ENCODE measurements around the gene NFIA.

NFIA gene

DNA sequence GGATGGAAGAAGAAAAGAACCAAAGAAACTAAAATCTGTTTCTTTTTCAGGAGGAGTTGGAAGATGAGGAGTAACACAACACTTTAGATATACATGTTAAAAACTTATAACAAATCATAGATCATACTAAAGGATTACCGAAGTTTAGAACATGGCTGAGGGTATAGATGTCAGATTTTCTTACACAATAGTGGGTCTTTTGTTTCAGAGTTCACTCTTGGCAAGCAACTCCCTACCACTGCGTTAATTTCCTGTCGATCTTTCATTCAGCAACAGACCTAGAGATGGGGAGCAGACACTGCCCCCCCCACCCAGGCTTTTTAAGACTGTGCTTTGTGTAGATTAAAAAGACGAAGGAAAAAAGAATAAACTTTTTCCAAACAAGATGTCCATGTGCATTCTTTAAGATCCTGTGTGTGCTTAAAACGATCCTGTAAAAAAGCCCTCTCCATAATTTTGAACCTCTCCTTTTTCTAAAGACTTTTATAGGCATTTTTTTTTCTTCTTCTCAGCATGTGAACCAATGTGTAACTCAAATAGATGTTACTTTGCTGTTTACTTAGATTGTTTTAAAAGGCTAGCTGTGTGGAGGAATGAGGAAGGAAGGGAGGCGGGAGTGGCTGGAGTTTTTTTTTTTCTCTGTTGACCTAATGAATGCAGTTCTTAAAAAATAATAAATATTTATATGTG, 50.4 kb downstream of the NFIA start:
- DNase-seq: no peak

DNA sequence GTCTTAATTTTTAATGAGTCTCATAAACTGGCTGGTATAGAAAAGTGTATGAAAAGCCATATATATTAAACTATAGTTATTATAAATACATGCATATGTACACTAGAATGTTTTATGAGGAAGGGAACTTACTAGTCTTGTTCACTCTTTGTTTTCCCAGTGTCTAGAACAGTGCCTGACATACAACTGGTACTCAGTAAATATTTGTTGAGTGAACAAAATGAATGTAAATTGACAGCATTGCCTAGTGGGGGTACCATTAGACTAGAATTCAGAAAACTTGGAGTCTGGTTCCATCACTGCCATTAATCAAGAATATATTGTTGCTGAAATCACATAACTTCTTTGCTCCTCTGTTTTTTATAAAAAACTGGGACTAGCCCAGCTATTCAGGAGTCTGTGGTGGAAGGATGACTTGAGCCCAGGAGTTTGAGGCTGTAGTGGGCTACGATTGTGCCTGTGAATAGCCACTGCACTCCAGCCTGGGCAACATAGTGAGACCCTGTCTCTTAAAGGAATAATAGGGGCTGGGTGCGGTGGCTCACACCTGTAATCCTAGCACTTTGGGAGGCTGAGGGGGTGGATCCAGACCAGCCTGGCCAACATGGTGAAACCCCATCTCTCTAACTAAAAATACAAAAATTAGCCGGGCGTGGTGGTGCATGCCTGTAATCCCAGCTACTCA, 51.1 kb downstream of the NFIA start:
- no peak for DNase-seq

DNA sequence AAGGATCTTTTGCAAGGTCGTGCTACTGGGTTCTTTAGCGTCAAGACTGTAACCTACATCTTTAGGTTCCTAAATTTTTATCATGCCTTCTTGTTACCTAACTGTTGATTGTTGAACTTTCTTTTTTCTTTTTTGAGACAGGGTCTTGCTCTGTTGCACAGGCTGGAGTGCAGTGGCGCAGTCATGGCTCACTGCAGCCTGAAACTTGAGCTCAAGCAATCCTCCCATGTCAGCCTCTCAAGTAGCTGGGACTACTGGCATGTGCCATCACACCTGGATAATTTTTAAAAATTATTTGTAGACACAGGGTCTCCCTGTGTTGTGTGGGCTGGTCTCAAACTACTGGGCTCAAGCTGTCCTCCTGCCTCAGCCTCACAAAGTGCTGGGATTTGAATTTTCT, 52.9 kb downstream of the NFIA start:
- no peak for DNase-seq

DNA sequence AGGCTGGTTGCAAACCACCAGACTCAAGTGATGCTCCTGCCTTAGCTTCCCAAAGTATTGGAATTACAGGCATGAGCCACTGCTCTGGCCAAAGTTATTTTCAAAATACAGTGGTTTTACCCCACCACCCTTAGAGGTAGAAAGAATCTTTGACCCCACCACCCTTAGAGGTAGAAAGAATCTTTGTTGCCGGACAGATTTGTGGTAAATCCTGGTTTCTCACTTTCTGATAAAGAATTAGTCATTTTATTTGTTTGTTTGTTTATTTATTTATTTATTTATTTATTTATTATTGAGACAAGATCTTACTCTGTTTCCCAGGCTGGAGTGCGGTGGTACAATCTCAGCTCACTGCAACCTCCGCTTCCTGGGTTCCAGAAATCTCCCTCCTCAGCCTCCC, 55.9 kb downstream of the NFIA start:
- no peak for DNase-seq

DNA sequence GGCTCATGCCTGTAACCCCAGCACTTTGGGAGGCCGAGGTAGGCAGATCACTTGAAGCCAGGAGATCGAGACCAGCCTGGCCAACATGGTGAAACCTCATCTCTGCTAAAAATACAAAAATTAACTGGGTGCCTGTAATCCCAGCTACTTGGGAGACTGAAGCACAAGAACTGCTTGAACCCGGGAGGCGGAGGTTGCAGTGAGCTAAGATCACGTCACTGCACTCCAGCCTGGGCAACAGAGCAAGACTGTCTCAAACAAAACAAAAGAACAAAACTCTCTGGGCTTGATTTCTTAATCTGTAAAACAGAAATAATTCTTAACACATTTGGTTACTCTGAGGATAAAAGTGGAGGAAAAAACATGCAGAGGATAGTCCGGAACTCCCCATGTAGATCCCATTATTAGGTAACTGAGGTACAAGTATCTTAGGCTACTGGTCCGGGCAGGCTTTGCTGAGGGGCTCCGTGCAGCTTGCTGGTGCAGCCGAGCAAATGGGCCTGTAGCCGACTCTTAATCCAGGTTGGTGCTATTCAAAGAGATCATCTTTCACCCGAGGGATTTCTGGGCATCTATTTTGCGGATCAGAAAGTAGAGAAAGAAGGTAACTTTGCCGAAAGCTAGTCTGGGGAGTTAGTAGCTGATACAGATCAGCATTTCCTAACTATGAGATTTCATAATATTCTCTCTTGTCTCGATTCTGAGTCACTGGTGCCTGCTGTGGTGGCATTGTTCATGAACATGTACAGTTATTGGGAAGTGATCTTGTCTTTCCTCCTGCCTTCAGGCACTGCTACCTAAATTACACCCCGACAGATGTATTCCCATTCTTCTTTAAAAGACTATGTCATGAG, 56.8 kb downstream of the NFIA start:
- DNase-seq: no peak

DNA sequence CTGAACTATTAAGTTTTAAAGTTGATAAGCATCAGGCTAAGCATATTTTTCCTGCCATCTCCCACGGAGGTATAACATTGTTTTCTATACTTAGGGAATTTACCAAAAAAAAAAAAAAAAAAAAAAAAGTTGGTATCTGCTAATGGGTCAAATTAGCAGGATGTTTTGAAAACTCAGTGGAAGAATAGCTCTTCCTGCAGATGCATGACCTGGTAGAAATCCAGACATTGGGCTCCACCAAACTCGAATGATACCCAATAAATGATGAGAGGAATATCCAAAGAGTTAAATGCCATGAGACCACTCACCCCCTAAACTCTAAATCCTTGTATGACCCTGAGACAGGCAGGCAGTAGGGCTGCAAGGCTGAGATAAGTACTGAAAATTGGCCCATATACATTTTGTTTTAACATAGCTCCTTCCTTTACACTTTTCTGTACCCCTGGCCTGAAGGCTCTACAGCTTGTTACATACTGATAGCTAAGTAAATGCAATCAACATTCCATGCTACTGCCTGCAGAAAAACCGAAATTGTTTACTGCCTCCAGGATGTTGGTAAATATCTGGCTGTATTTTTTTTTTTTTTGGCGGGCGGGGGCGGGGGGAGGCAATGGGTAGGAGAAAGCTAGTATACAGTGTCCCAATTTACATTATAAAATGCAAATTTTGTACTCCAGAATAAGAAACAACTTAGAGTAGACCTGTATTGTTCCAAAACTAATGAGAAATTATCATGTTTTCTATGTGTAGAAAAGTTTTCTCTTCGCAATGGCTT, 57.6 kb downstream of the NFIA start:
- DNase-seq: no peak

DNA sequence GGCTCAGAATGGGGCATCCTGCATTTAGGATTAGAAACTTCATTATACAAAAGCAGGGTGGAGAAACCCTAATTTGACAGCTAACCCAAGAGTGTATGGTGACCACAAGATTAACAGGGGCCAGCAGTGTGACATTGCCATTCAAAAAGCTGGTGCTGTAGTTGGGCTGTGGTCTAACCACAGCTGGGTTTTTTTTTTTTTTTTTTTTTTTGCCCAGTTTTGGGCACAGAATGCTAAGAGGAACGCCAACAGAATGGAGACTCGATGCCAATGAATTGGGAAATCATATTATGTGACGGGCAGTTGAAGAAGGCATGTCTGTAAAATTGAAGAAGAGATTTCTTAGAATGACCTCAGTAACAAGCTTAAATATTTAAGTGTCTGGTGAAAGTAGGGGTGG, 58.4 kb downstream of the NFIA start:
- no peak for DNase-seq

DNA sequence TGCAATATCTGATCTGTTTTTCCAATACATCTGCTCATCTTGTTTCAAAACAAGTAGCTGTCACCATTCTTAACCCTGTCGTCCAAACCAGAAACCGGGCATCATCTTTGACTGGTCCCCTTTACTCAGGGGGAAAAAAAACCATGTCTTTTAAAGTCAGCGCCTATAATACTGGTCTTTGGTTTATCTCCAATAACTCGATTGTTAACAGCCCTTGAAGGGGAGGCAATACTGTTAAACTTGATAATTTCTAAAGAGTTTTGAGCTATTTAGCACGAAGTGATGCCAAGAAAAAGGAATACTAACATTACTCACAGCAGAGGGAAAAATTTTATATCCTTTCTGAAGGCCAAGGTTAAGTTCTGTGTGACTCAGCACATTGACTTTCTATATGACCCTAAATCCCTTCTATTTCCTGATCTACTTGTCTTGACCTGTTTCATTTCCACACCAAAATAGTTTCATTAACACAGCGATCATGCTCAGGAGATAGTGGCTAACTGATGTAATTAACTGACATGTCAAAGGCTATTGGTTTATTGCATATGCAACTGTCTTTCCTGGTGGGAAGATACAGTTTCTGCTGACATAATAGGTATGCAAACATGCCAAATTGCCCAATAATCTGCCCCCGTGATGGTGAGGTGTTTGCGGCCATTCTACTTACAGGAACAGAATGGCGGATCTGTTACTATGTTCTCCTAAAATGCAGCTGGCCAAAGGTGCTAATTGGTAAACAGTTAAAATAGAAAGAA, 59.1 kb downstream of the NFIA start:
- no peak for DNase-seq

DNA sequence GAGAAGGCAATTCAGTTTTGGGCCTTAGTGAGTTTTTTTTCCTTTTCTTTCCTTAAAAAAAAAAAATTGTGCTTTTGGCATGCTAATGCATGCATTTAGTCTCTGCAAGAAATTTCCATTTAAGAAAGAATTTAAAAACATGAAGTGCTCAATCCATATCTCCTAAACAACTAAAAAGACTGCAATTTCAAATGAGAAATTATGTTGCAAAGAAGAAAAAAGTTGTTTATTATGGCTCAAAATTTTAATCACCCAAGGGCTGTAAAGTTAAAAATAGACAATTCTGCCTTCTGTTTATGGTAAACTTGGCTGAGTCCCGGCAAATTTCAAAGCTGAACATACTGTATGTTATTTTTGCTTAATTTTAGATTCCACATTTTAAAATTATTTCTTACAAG, 59.7 kb downstream of the NFIA start:
- no peak for DNase-seq

DNA sequence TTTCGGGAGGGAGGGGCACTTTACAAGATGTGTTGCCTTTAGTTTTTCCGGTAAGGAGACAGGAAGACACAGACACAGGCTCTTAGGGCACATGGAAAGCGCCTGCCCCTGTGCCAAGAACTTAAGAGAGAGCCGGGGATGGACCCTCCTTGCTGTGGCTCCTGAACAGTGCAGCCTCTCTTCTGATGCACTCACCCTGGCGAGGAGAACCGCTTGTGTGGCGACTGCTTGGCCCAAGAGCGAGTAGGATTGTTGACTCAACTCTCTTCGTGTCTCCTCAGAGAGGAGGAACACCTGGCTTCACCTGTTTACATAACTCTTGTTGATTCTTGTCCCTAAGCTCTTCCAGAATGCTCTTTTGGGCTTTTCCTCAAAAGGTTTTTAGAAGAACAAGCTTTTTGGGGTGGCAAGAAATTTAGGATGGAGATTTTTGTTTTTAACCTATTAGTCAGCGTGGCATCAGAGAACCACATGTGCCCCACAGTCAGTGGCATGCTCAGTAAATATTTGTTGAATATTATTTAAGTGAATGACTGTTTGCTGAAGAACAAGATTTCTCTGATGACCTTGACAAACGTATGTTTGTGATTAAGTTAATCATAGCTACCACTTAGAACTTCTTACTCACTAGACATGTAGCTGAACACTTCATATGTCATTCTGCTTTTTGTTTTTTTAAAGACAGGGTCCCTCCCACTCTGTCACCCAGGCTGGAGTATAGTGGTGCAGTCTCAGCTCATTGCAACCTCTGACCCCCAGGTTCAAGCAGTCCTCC, 60.6 kb downstream of the NFIA start:
- no peak for DNase-seq

DNA sequence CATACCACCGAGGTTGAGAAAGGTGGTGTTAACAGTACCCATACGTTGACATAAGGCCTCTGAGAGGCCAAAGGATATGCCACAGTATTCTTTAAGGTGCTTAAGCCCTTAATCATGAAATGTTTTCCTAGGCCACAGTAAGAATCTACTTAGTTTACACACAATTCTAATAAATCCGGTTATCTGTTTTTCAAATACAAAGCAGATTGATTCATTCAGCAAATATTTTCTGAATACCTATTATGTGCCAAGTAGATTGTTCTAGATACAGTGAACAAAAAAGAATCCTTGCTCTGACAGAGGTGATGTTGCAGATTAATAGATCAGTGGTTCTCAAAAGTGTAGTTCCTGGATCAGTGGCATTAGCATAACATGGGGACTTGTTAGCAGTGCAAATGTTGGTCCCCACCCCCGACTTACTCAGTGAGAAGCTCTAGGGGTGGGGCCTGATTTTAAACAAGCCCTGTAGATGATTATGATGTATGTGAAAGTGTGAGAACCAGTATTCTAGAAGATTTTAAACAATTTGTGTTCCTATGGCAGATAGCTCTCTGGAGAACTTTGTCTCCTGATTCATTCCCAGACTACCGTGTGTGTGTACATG, 61.6 kb downstream of the NFIA start:
- DNase-seq: no peak

DNA sequence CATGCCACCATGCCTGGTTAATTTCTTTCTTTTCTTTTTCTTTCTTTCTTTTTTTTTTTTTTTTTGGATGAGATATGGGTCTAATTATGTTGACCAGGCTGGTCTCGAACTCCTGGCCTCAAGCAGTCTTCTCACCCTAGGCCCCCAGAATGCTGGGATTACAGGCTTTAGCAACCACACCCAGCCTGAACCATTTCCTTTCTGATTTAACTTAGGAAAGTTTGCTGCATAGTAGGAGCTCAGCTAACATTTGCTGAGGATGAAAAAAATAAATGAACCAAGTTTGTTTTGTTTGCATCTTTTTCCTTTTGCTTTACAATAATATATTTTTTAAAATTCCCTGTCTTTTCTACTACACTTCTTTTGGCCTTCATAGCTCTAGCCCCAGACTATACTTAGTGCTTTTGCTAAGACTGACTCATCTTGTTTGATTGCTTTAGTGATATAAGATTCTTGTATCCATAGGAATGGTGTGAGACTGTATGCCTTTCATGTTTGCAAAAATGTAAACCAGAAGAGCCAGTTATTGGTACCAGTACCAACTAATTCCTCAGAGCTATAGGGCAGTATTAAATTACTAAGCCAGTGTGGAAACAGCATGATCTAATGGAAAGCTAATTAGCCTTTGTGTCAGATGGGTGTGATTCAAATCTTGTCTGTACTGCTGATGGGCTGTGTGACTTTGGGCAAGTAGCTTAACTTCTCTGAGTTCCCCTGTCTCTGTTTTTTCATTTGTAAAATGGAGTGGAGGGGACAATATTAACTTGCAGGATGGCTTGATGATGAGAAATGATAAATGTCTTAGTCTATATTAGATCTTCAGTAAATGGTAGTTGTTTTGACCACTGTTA, 66.9 kb downstream of the NFIA start:
- DNase-seq: no peak

DNA sequence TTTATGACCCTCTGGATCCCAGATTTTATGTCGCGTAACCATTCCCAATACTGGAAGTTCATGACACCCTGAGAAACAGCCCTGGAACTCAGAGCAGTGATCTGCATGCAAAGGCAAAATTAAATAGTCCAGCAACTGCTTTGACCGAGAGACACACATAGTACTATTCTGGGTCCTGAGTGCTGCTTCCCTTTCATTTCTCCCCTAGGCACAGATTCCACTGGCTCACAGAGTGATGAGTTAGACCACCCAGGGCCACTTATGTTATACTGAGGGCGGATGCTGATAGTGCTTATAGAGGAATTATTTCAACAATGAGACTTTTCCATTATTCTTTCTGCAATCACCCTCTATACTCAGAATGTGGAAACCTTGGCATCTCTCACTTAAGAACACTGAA, 69.2 kb downstream of the NFIA start:
- no peak for DNase-seq

DNA sequence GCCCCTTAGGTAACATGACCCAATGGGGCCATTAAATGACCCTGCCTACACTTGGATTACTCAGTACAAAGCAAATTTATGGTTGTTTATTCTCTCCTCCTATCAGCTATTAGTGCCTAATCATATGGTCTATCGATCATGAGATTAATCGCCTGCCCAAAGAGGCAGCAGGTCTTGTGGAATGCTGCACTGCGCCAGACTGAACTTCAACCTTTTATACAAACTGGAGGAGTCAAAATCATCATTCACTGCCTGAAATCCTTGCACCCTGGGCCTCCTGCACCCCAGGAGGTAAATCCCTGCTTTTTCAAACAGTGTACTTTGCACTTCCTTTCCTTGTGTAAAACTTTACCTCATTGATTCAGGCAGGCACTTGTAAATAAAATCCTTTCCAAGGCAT, 69.7 kb downstream of the NFIA start:
- DNase-seq: no peak

DNA sequence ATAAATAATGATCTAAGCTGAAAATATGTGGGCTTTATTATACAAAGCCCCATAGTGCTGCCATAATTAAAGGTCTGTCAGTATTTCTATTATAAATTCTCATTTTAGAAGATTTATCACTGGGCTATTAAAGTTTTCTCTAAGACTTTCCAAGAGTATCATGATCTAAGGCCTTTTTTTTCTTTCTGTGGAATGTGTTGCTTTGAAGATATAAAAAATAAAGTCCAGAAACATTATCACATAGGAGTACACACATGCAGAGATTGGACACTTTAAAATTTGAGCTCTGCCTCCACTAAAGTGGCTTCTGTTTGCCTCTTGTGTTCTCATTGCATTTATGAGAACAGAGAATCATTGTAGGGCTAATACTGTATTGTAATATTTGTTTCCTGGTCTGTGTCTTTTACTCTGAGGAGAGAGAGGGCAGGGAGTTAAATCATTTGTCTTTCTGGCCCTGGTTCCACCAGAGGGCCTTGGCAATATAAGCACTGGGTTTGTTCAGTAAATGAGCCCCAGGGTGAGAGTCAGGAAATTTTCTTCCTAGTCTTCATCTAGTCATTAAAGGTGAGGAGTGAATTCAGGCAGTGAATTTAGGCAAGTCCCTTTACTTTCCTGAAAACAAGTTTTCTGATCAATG, 70.2 kb downstream of the NFIA start:
- DNase-seq: no peak

DNA sequence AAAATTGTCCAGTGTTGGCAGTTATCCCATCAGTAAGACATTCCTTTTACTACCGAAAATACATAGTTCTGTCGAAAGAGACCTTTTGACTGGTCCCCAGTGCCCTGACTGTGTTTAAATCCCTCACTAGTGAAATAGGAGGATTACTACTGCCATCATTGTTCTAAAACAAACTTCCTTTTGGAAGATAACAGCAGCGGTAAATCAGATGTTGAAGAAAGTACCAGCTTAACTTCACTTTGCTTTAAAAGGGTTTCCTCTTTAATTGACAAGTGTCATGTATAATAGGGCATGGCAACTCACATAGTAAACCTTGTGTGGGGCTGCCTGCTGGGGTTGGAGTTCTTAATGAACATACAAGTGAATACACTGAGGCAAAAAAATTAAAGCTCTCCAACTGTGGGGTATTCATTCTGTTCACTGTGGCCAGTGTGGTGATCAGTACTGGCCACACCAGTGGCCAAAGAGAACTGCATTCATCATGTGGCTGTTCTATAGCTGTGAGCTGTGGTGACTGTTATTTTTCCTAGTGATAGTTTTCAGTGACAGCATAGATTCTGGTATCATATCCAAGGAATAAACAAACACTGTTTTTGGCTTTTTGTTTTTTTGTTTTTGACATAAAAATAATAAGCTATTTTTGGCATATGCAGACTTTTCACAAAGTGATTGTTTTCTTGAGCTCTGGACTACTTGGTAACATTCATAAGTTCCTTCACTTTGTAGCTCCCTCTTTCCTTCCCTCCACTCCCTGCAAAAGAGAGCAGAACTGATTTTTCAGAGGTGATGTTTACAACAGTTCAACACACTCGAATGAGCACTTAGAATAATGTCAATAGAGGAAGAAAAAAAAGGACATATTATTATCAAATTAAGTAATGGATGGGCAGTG, 74.5 kb downstream of the NFIA start:
- no peak for DNase-seq

DNA sequence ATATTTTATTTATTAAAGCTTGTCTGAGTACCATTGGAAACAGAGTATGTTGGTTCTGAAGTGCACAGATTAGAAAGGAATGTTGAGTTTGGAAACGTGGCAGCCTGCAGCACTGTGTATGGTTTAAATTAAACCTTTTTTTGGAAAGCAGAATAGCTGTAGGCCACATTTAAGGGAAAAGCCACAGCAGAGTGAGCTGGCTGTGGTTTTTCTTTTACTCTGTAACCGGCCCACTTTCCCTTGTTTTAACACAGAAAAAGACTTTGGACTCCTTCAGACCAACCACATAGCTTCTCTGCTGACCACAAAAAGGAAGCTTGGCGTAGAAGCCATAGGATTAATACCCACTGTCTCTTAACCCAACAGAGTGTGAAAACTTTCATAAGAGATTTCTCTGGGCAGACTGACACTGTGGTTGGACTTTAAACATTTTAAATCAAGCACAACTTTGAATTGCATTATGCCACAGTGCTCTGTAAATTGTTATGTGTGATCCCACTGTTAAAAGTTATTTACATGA, 75.2 kb downstream of the NFIA start:
- DNase-seq: no peak

DNA sequence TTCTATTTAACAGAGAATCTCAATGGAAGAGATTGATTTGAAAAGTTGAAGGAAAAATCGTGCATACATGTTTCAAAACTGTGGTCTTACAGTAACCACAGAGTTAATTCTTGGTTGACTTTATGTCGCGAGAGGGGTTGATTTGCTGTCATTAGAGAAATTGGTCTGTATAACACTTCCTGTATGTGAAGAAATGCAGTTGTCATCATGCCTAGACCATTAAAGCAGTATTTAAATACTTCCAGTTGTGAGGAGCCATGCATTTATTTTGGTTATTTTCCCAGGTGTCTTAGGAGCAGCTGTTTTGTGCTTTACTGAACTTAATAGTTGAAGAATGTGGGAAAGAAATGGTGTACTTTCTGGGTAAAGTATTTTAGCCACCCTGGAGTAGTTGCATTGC, 76.2 kb downstream of the NFIA start:
- no peak for DNase-seq

All from activated CD8-positive, alpha-beta memory T cell treated with anti-CD3 and anti-CD28 coated beads, Interleukin-2, amount 50 U/mL, for 48 hours (primary cell).